CD4-positive, alpha-beta T cell treated with Interleukin-15 for 1 hour (primary cell): ENCODE measurements around the gene HYKK.
"Not testable (repeated sequence)": the region's sequence is repeated elsewhere in the genome, so short reads cannot be mapped to it uniquely, and the experiment has no call there.

Experiments
- DNase-seq: peaks from one replicate; pipeline ENCODE4 v3.0.0-alpha.2; 2020

HYKK gene

GRCh38 chr15:78540871-78541743, 33.7 kb downstream of the HYKK start:
- no peak for DNase-seq

GRCh38 chr15:78541744-78542034, 34.3 kb downstream of the HYKK start:
- DNase-seq, result no peak

- no peak for DNase-seq
Observed at GRCh38 chr15:78542647-78543046, 35.3 kb downstream of the HYKK start.

- DNase-seq, result no peak
Observed at GRCh38 chr15:78550194-78550593, 42.8 kb downstream of the HYKK start.

- DNase-seq, result no peak
Observed at GRCh38 chr15:78550815-78551214, 43.4 kb downstream of the HYKK start.

- DNase-seq, result no peak
Observed at GRCh38 chr15:78551902-78552301, 44.5 kb downstream of the HYKK start.

GRCh38 chr15:78552597-78552996, 45.2 kb downstream of the HYKK start:
- DNase-seq, result no peak

- DNase-seq, result not testable (repeated sequence)
Observed at GRCh38 chr15:78560201-78560600, 52.8 kb downstream of the HYKK start.

- no peak for DNase-seq
Observed at GRCh38 chr15:78561490-78561889, 54.1 kb downstream of the HYKK start.

GRCh38 chr15:78563092-78563491, 55.7 kb downstream of the HYKK start:
- no peak for DNase-seq

- no peak for DNase-seq
Observed at GRCh38 chr15:78564743-78565096, 57.3 kb downstream of the HYKK start.

- DNase-seq, result no peak
Observed at GRCh38 chr15:78565097-78565950, 57.9 kb downstream of the HYKK start, which contains the start of gene CHRNA5. Gene CHRNA5 (plus strand): TSS chr15:78565520. CDS start chr15:78565720, 200 bp downstream.

- DNase-seq, result no peak
Observed at GRCh38 chr15:78565951-78566774, 58.8 kb downstream of the HYKK start.

GRCh38 chr15:78567531-78567930, 60.2 kb downstream of the HYKK start:
- no peak for DNase-seq

- no peak for DNase-seq
Observed at GRCh38 chr15:78570710-78571109, 63.3 kb downstream of the HYKK start.

- DNase-seq, result no peak
Observed at GRCh38 chr15:78571382-78571781, 64.0 kb downstream of the HYKK start.

- DNase-seq, result no peak
Observed at GRCh38 chr15:78573416-78573815, 66.0 kb downstream of the HYKK start.

- no peak for DNase-seq
Observed at GRCh38 chr15:78574944-78575343, 67.6 kb downstream of the HYKK start.
